HG03175 (cell line): ENCODE measurements around the gene PTPN22.

Experiments
- ATAC-seq: cut with Tn5 transposase; IDR thresholded peaks from one replicate; pipeline ENCODE4 v1.9.1; 2021; ENCODE audit warnings: mild to moderate bottlenecking, moderate library complexity; ENCODE audit not compliant: unreplicated experiment

PTPN22 gene

GRCh38 chr1:113887402-113888175 is 16.1 kb upstream of the PTPN22 start, which contains the start of gene BCL2L15:
Gene BCL2L15, minus strand, starts transcription at chr1:113887581. Its CDS starts 206 bp downstream, at chr1:113887375.
- ATAC-seq, result peak; percentile 59

GRCh38 chr1:113886417-113887401 is 15.2 kb upstream of the PTPN22 start:
- no peak for ATAC-seq

- no peak for ATAC-seq
Measured at GRCh38 chr1:113881661-113882060, 10.1 kb upstream of the PTPN22 start.

- ATAC-seq, result no peak
Measured at GRCh38 chr1:113879739-113880038, 8.2 kb upstream of the PTPN22 start.

GRCh38 chr1:113876176-113876575 is 4.7 kb upstream of the PTPN22 start:
- ATAC-seq, result no peak

GRCh38 chr1:113875714-113876113 is 4.2 kb upstream of the PTPN22 start:
- ATAC-seq, result peak; percentile 56

- ATAC-seq, result no peak
Measured at GRCh38 chr1:113874012-113874879, 2.7 kb upstream of the PTPN22 start.

GRCh38 chr1:113872219-113872935 is 865 bp upstream of the PTPN22 start:
- ATAC-seq, result no peak

- no peak for ATAC-seq
Measured at GRCh38 chr1:113870778-113871177, 734 bp downstream of the PTPN22 start.

- ATAC-seq, result no peak
Measured at GRCh38 chr1:113868387-113869083, 3.0 kb downstream of the PTPN22 start.

- ATAC-seq, result no peak
Measured at GRCh38 chr1:113861641-113862040, 9.9 kb downstream of the PTPN22 start.

GRCh38 chr1:113860891-113861290 is 10.6 kb downstream of the PTPN22 start:
- no peak for ATAC-seq

- ATAC-seq, result peak; percentile 86
Measured at GRCh38 chr1:113859478-113860175, 11.9 kb downstream of the PTPN22 start.

GRCh38 chr1:113858982-113859381 is 12.5 kb downstream of the PTPN22 start:
- no peak for ATAC-seq

- ATAC-seq, result peak; percentile 49
Measured at GRCh38 chr1:113858418-113858817, 13.1 kb downstream of the PTPN22 start.

- no peak for ATAC-seq
Measured at GRCh38 chr1:113857776-113858175, 13.7 kb downstream of the PTPN22 start.

GRCh38 chr1:113856401-113856790 is 15.1 kb downstream of the PTPN22 start:
- no peak for ATAC-seq

- no peak for ATAC-seq
Measured at GRCh38 chr1:113855630-113856400, 15.7 kb downstream of the PTPN22 start.
